RPMI7951 (cell line): Measurements from ENCODE around the gene SDC1. TPM values are rescaled to one million over a fixed set of nuclear protein-coding genes. Genes with fewer than 3 reads are reported as not detected.
"Not testable (repeated sequence)": the region's sequence is repeated elsewhere in the genome, so short reads cannot be mapped to it uniquely, and the experiment has no call there.

ENCODE experiments used
- DNase-seq: peaks from one replicate; pipeline ENCODE4 v3.0.0-alpha.2; 2012; ENCODE audit warnings: low read depth
- total RNA-seq: library from RNA; depleted of rRNA; stranded (reverse); fragments of >200 nt; shearing (Covaris generic); gene quantifications from 2 replicates; pipeline ENCODE4 v1.2.3, GENCODE V29; 2014

The SDC1 gene
- total RNA-seq, 1 experiment from 2014 or later = 28.8 TPM

- DNase-seq = no peak
Observed at GRCh38 chr2:20198001-20198400, 26.9 kb downstream of the SDC1 start.

GRCh38 chr2:20197192-20197591, 27.7 kb downstream of the SDC1 start:
- no peak for DNase-seq

GRCh38 chr2:20196657-20197161, 28.2 kb downstream of the SDC1 start:
- no peak for DNase-seq

GRCh38 chr2:20196053-20196656, 28.8 kb downstream of the SDC1 start:
- DNase-seq = no peak

- no peak for DNase-seq
Observed at GRCh38 chr2:20195431-20196033, 29.4 kb downstream of the SDC1 start.

- DNase-seq = not testable (repeated sequence)
Observed at GRCh38 chr2:20195016-20195411, 29.9 kb downstream of the SDC1 start.

GRCh38 chr2:20194097-20195015, 30.6 kb downstream of the SDC1 start:
- no peak for DNase-seq

GRCh38 chr2:20193185-20193584, 31.7 kb downstream of the SDC1 start:
- no peak for DNase-seq

GRCh38 chr2:20192781-20193180, 32.1 kb downstream of the SDC1 start:
- DNase-seq = no peak

- no peak for DNase-seq
Observed at GRCh38 chr2:20191714-20192569, 33.0 kb downstream of the SDC1 start.

- peak; percentile 57 for DNase-seq
Observed at GRCh38 chr2:20190876-20191713, 33.8 kb downstream of the SDC1 start.

GRCh38 chr2:20190170-20190569, 34.8 kb downstream of the SDC1 start:
- DNase-seq = no peak

GRCh38 chr2:20189299-20189931, 35.5 kb downstream of the SDC1 start:
- DNase-seq = no peak

GRCh38 chr2:20188851-20189250, 36.1 kb downstream of the SDC1 start:
- DNase-seq = no peak

- DNase-seq = no peak
Observed at GRCh38 chr2:20188201-20188600, 36.7 kb downstream of the SDC1 start.

GRCh38 chr2:20187331-20187730, 37.6 kb downstream of the SDC1 start:
- no peak for DNase-seq

GRCh38 chr2:20186855-20187187, 38.1 kb downstream of the SDC1 start:
- DNase-seq = no peak

- DNase-seq = peak; percentile 70
Observed at GRCh38 chr2:20186078-20186854, 38.7 kb downstream of the SDC1 start.
